ENCODE data around the gene CEP128. TPM values are rescaled to one million over a fixed set of nuclear protein-coding genes. Genes with fewer than 3 reads are reported as not detected.

Gene CEP128
- polyA plus RNA-seq, 1 of the 3 experiments (the other 2 are of a cell fraction): 1.2 TPM

- Histone ChIP-seq H3K4me3 (ENCODE audit: low read depth in 2 of 2, low read length in 1 of 2) (no peak overlapping the region), H2AFZ (ENCODE audit: low read depth) (no peak overlapping the region), H3K36me3 (replicated peaks in 1 of 2; ENCODE audit: control insufficient read depth in 1 of 2, insufficient read depth in 2 of 2, low read length in 1 of 2) (no peaks in the 10 kb centered on the region), H3K79me2 (ENCODE audit: insufficient read depth) (no peaks in the 10 kb centered on the region), H3K9ac (no peak overlapping the region), H3K4me2 (no peak overlapping the region), H3F3A (replicated peaks; ENCODE audit: insufficient read depth) (no peaks in the 10 kb centered on the region), H4K20me1 (ENCODE audit: insufficient read depth) (no peaks in the 10 kb centered on the region), H3K27ac (ENCODE audit: low read depth in 2 of 2, low read length in 1 of 2) (no peak overlapping the region), H3K27me3 (ENCODE audit: insufficient read depth) (peaks cover 5% of the 10 kb centered on the region; the same call in 1 of the 2 replicates), H3K9me3 (no peaks in the 10 kb centered on the region), H3K9me2 (no peaks in the 10 kb centered on the region), H3K4me1 (ENCODE audit: control insufficient read depth in 1 of 2, insufficient read depth in 2 of 2, low read depth in 1 of 2, low read length in 1 of 2) (no peaks in the 10 kb centered on the region; a peak in 1 of 4 replicates)
- ChIA-PET POLR2A (no interaction called here), CTCF (interaction anchor here (0.9 kb wide), 1 partner anchor 17 kb away, joined by 3 read pairs; no protein-coding TSS in a partner anchor)
- 49% methylated on average over 7 of the region's 7 CpGs for WGBS (ENCODE audit: low lambda C conversion rate)
- TF ChIP-seq USF1 (IDR thresholded peaks at IDR 0.05; ENCODE audit: borderline replicate concordance, low read depth) (no peak), EZH2phosphoT487 (IDR thresholded peaks at IDR 0.05; ENCODE audit: borderline replicate concordance, low read depth) (no peak), TCF12 (IDR thresholded peaks at IDR 0.05) (no peak), MXI1 (IDR thresholded peaks at IDR 0.05; ENCODE audit: low read depth, low read length) (no peak), RAD21 (IDR thresholded peaks at IDR 0.05; ENCODE audit: low read length) (no peak), SMC3 (IDR thresholded peaks at IDR 0.05; ENCODE audit: low read depth, low read length) (no peak), FOSL2 (IDR thresholded peaks at IDR 0.05; ENCODE audit: borderline replicate concordance, low read depth) (no peak), RCOR1 (IDR thresholded peaks at IDR 0.05; ENCODE audit: low read length) (no peak), FOXJ3 (CRISPR knock-in tag; IDR thresholded peaks at IDR 0.05) (no peak), MEF2A (IDR thresholded peaks at IDR 0.05; ENCODE audit: borderline replicate concordance, low read depth) (no peak), SIN3A (IDR thresholded peaks at IDR 0.05; ENCODE audit: borderline replicate concordance, low read depth, low read length) (no peak), CHD2 (IDR thresholded peaks at IDR 0.05; ENCODE audit: low read length, partially characterized antibody) (no peak), GATA2 (CRISPR knock-in tag; IDR thresholded peaks at IDR 0.05) (no peak), PBX3 (IDR thresholded peaks at IDR 0.05) (no peak)
- DNase-seq: no peak
These were observed 40.1 kb upstream of the CEP128 start for GRCh38 chr14:80981673-80982072.

- no peak for TF ChIP-seq MXI1 (IDR thresholded peaks at IDR 0.05; ENCODE audit: low read depth, low read length)
- no peak for TF ChIP-seq YY1 (IDR thresholded peaks at IDR 0.05; ENCODE audit: low read depth)
- TF ChIP-seq SIN3A (IDR thresholded peaks at IDR 0.05; ENCODE audit: borderline replicate concordance, low read depth, low read length): no peak
- TF ChIP-seq MEF2A (IDR thresholded peaks at IDR 0.05; ENCODE audit: borderline replicate concordance, low read depth): no peak
- TF ChIP-seq RCOR1 (IDR thresholded peaks at IDR 0.05; ENCODE audit: low read length): no peak
- TF ChIP-seq CHD2 (IDR thresholded peaks at IDR 0.05; ENCODE audit: low read length, partially characterized antibody): no peak
- TF ChIP-seq PBX3 (IDR thresholded peaks at IDR 0.05): no peak
- TF ChIP-seq POLR2AphosphoS5 (IDR thresholded peaks at IDR 0.05; ENCODE audit: low read depth, low read length): no peak
- TF ChIP-seq RFX5 (IDR thresholded peaks at IDR 0.05; ENCODE audit: low read length): no peak
- TF ChIP-seq FOSL2 (IDR thresholded peaks at IDR 0.05; ENCODE audit: borderline replicate concordance, low read depth): no peak
- TF ChIP-seq ZBTB33 (IDR thresholded peaks at IDR 0.05; ENCODE audit: borderline replicate concordance, low read depth): no peak
- no peak for TF ChIP-seq FOXJ3 (CRISPR knock-in tag; IDR thresholded peaks at IDR 0.05)
- no peak for TF ChIP-seq GABPA (IDR thresholded peaks at IDR 0.05; ENCODE audit: low read depth)
- TF ChIP-seq IRF3 (IDR thresholded peaks at IDR 0.05; ENCODE audit: low read depth, low read length): no peak
- TF ChIP-seq SMC3 (IDR thresholded peaks at IDR 0.05; ENCODE audit: low read depth, low read length): no peak
- no peak overlapping the region for H3K4me2 ChIP-seq
- no peaks in the 10 kb centered on the region for H3K9me3 ChIP-seq
- no peaks in the 10 kb centered on the region for H4K20me1 ChIP-seq (ENCODE audit: insufficient read depth)
- H3K4me3 ChIP-seq (ENCODE audit: low read depth in 2 of 2, low read length in 1 of 2): no peak overlapping the region
- H2AFZ ChIP-seq (ENCODE audit: low read depth): no peak overlapping the region
- H3K27me3 ChIP-seq (ENCODE audit: insufficient read depth): peaks cover 5% of the 10 kb centered on the region; the same call in 1 of the 2 replicates
- DNase-seq: no peak
- no peaks in the 10 kb centered on the region for H3K9me2 ChIP-seq
- no peaks in the 10 kb centered on the region for H3F3A ChIP-seq (replicated peaks; ENCODE audit: insufficient read depth)
- POLR2A ChIA-PET: no interaction called here
- H3K4me1 ChIP-seq (ENCODE audit: control insufficient read depth in 1 of 2, insufficient read depth in 2 of 2, low read depth in 1 of 2, low read length in 1 of 2): no peaks in the 10 kb centered on the region; a peak in 1 of 4 replicates
- WGBS (ENCODE audit: low lambda C conversion rate): 12% methylated on average over 3 of the region's 3 CpGs
- CTCF ChIA-PET: interaction anchor here (0.9 to 1.3 kb wide), 2 partner anchors 10 to 18 kb away, joined by 3 to 4 read pairs; no protein-coding TSS in a partner anchor
- no peak overlapping the region for H3K9ac ChIP-seq
- H3K36me3 ChIP-seq (replicated peaks in 1 of 2; ENCODE audit: control insufficient read depth in 1 of 2, insufficient read depth in 2 of 2, low read length in 1 of 2): no peaks in the 10 kb centered on the region
- H3K79me2 ChIP-seq (ENCODE audit: insufficient read depth): no peaks in the 10 kb centered on the region
- no peak overlapping the region for H3K27ac ChIP-seq (ENCODE audit: low read depth in 2 of 2, low read length in 1 of 2)
These were observed 39.6 kb upstream of the CEP128 start for GRCh38 chr14:80981156-80981555.

Measured in SK-N-SH (cell line).